ENCODE measurements around the gene CHSY1.

CHSY1 gene

GRCh38 chr15:101213147-101213546 is 38.7 kb downstream of the CHSY1 start:
- no peak overlapping the region for H2AK5ac ChIP-seq (ENCODE audit: low read length, severe bottlenecking)
- no peaks in the 10 kb centered on the region for H3K79me1 ChIP-seq (replicated peaks; ENCODE audit: low read length, poor library complexity, severe bottlenecking)
- DNase-seq, result no peak
- no peak overlapping the region for H3K27ac ChIP-seq (ENCODE audit: low read length, poor library complexity, severe bottlenecking)
- no peak overlapping the region for H3K4ac ChIP-seq (ENCODE audit: low read depth in 1 of 2, low read length in 2 of 2)
- no peak overlapping the region for H2AFZ ChIP-seq (ENCODE audit: low read depth, low read length)
- H3K18ac ChIP-seq (ENCODE audit: low read depth in 1 of 2, low read length in 2 of 2), result no peak overlapping the region
- H3K27me3 ChIP-seq (ENCODE audit: control insufficient read depth in 1 of 2, insufficient read depth in 1 of 2, low read length in 2 of 2), result no peaks in the 10 kb centered on the region
- no peaks in the 10 kb centered on the region for H3K9me3 ChIP-seq (ENCODE audit: control insufficient read depth, low read length)
- H3K23ac ChIP-seq (ENCODE audit: low read length in 2 of 2), result no peak overlapping the region
- no peak overlapping the region for H2BK5ac ChIP-seq (ENCODE audit: low read depth, low read length, poor library complexity, severe bottlenecking)
- no peak overlapping the region for H3K4me3 ChIP-seq (ENCODE audit: insufficient read depth in 1 of 2, low read depth in 1 of 2, low read length in 2 of 2)
- H2BK15ac ChIP-seq (ENCODE audit: low read depth, poor library complexity, severe bottlenecking), result no peak overlapping the region
- H2BK120ac ChIP-seq (ENCODE audit: low read depth, low read length), result no peak overlapping the region
- no peak overlapping the region for H3K9ac ChIP-seq (ENCODE audit: low read length)
- no peak overlapping the region for H4K8ac ChIP-seq (ENCODE audit: low read length)
- peaks cover 5% of the 10 kb centered on the region for H3K4me1 ChIP-seq (ENCODE audit: control insufficient read depth, insufficient read depth, low read depth, low read length)
- H2BK12ac ChIP-seq (ENCODE audit: low read length in 2 of 2), result no peak overlapping the region
- no peak overlapping the region for H3K14ac ChIP-seq (ENCODE audit: low read length in 2 of 2)
- H4K91ac ChIP-seq (ENCODE audit: low read length), result no peak overlapping the region
- H3K36me3 ChIP-seq (ENCODE audit: control insufficient read depth in 1 of 2, insufficient read depth in 2 of 2, low read depth in 1 of 2, low read length in 2 of 2), result peaks cover 6 to 33% of the 10 kb centered on the region in 2 experiments
- H3K4me2 ChIP-seq (ENCODE audit: low read length, poor library complexity, severe bottlenecking), result no peak overlapping the region
- 94% methylated on average over 2 of the region's 3 CpGs for WGBS

- Histone ChIP-seq H2BK12ac (ENCODE audit: low read length in 2 of 2) (no peak overlapping the region), H3K4me2 (ENCODE audit: low read length, poor library complexity, severe bottlenecking) (no peak overlapping the region), H3K4ac (ENCODE audit: low read depth in 1 of 2, low read length in 2 of 2) (no peak overlapping the region), H3K4me1 (ENCODE audit: control insufficient read depth, insufficient read depth, low read depth, low read length) (peaks cover 5% of the 10 kb centered on the region), H2BK120ac (ENCODE audit: low read depth, low read length) (no peak overlapping the region), H3K14ac (ENCODE audit: low read length in 2 of 2) (no peak overlapping the region), H2AK5ac (ENCODE audit: low read length, severe bottlenecking) (no peak overlapping the region), H3K27me3 (ENCODE audit: control insufficient read depth in 1 of 2, insufficient read depth in 1 of 2, low read length in 2 of 2) (no peaks in the 10 kb centered on the region), H3K18ac (ENCODE audit: low read depth in 1 of 2, low read length in 2 of 2) (no peak overlapping the region), H3K4me3 (ENCODE audit: insufficient read depth in 1 of 2, low read depth in 1 of 2, low read length in 2 of 2) (no peak overlapping the region), H2AFZ (ENCODE audit: low read depth, low read length) (no peak overlapping the region), H4K8ac (ENCODE audit: low read length) (no peak overlapping the region), H3K79me1 (replicated peaks; ENCODE audit: low read length, poor library complexity, severe bottlenecking) (no peaks in the 10 kb centered on the region), H3K9ac (ENCODE audit: low read length) (no peak overlapping the region), H4K91ac (ENCODE audit: low read length) (no peak overlapping the region), H3K23ac (ENCODE audit: low read length in 2 of 2) (no peak overlapping the region), H3K9me3 (ENCODE audit: control insufficient read depth, low read length) (no peaks in the 10 kb centered on the region), H3K36me3 (ENCODE audit: control insufficient read depth in 1 of 2, insufficient read depth in 2 of 2, low read depth in 1 of 2, low read length in 2 of 2) (peaks cover 3 to 22% of the 10 kb centered on the region in 2 experiments), H2BK15ac (ENCODE audit: low read depth, poor library complexity, severe bottlenecking) (no peak overlapping the region), H2BK5ac (ENCODE audit: low read depth, low read length, poor library complexity, severe bottlenecking) (no peak overlapping the region), H3K27ac (ENCODE audit: low read length, poor library complexity, severe bottlenecking) (no peak overlapping the region)
- DNase-seq, result no peak
- WGBS, result no CpG with 5 or more reads among the region's 4 CpGs
Measured at GRCh38 chr15:101211897-101212296, 40.0 kb downstream of the CHSY1 start.

GRCh38 chr15:101210466-101210865 is 41.4 kb downstream of the CHSY1 start:
- Histone ChIP-seq H2AK5ac (ENCODE audit: low read length, severe bottlenecking) (no peak overlapping the region), H4K8ac (ENCODE audit: low read length) (no peak overlapping the region), H2BK5ac (ENCODE audit: low read depth, low read length, poor library complexity, severe bottlenecking) (no peak overlapping the region), H3K4me2 (ENCODE audit: low read length, poor library complexity, severe bottlenecking) (no peak overlapping the region), H2BK120ac (ENCODE audit: low read depth, low read length) (no peak overlapping the region), H3K18ac (ENCODE audit: low read depth in 1 of 2, low read length in 2 of 2) (no peak overlapping the region), H3K4me3 (ENCODE audit: insufficient read depth in 1 of 2, low read depth in 1 of 2, low read length in 2 of 2) (no peak overlapping the region), H3K4me1 (ENCODE audit: control insufficient read depth, insufficient read depth, low read depth, low read length) (peaks cover 5% of the 10 kb centered on the region), H2BK12ac (ENCODE audit: low read length in 2 of 2) (no peak overlapping the region), H3K14ac (ENCODE audit: low read length in 2 of 2) (no peak overlapping the region), H3K9ac (ENCODE audit: low read length) (peak overlapping the region; percentile 60), H3K23ac (ENCODE audit: low read length in 2 of 2) (no peak overlapping the region), H3K79me1 (replicated peaks; ENCODE audit: low read length, poor library complexity, severe bottlenecking) (no peaks in the 10 kb centered on the region), H3K4ac (ENCODE audit: low read depth in 1 of 2, low read length in 2 of 2) (no peak overlapping the region), H3K27ac (ENCODE audit: low read length, poor library complexity, severe bottlenecking) (no peak overlapping the region), H3K27me3 (ENCODE audit: control insufficient read depth in 1 of 2, insufficient read depth in 1 of 2, low read length in 2 of 2) (no peaks in the 10 kb centered on the region), H2BK15ac (ENCODE audit: low read depth, poor library complexity, severe bottlenecking) (no peak overlapping the region), H3K9me3 (ENCODE audit: control insufficient read depth, low read length) (no peaks in the 10 kb centered on the region), H2AFZ (ENCODE audit: low read depth, low read length) (no peak overlapping the region), H3K36me3 (ENCODE audit: control insufficient read depth in 1 of 2, insufficient read depth in 2 of 2, low read depth in 1 of 2, low read length in 2 of 2) (peaks cover 3 to 12% of the 10 kb centered on the region in 2 experiments), H4K91ac (ENCODE audit: low read length) (no peak overlapping the region)
- DNase-seq, result no peak
- 100% methylated on average over 2 of the region's 2 CpGs for WGBS

- Histone ChIP-seq H3K79me1 (replicated peaks; ENCODE audit: low read length, poor library complexity, severe bottlenecking) (no peaks in the 10 kb centered on the region), H3K36me3 (ENCODE audit: control insufficient read depth in 1 of 2, insufficient read depth in 2 of 2, low read depth in 1 of 2, low read length in 2 of 2) (peaks cover 3 to 12% of the 10 kb centered on the region in 2 experiments), H2AFZ (ENCODE audit: low read depth, low read length) (no peak overlapping the region), H3K4me1 (ENCODE audit: control insufficient read depth, insufficient read depth, low read depth, low read length) (peaks cover 3% of the 10 kb centered on the region), H3K4me2 (ENCODE audit: low read length, poor library complexity, severe bottlenecking) (no peak overlapping the region), H2BK12ac (ENCODE audit: low read length in 2 of 2) (no peak overlapping the region), H3K9me3 (ENCODE audit: control insufficient read depth, low read length) (no peaks in the 10 kb centered on the region), H3K27me3 (ENCODE audit: control insufficient read depth in 1 of 2, insufficient read depth in 1 of 2, low read length in 2 of 2) (no peaks in the 10 kb centered on the region), H2BK120ac (ENCODE audit: low read depth, low read length) (no peak overlapping the region), H3K18ac (ENCODE audit: low read depth in 1 of 2, low read length in 2 of 2) (no peak overlapping the region), H3K23ac (ENCODE audit: low read length in 2 of 2) (no peak overlapping the region), H3K9ac (ENCODE audit: low read length) (peak overlapping the region; percentile 60), H4K8ac (ENCODE audit: low read length) (no peak overlapping the region), H3K27ac (ENCODE audit: low read length, poor library complexity, severe bottlenecking) (no peak overlapping the region), H2BK15ac (ENCODE audit: low read depth, poor library complexity, severe bottlenecking) (no peak overlapping the region), H3K14ac (ENCODE audit: low read length in 2 of 2) (no peak overlapping the region), H2AK5ac (ENCODE audit: low read length, severe bottlenecking) (no peak overlapping the region), H4K91ac (ENCODE audit: low read length) (no peak overlapping the region), H2BK5ac (ENCODE audit: low read depth, low read length, poor library complexity, severe bottlenecking) (no peak overlapping the region), H3K4me3 (ENCODE audit: insufficient read depth in 1 of 2, low read depth in 1 of 2, low read length in 2 of 2) (no peak overlapping the region), H3K4ac (ENCODE audit: low read depth in 1 of 2, low read length in 2 of 2) (no peak overlapping the region)
- no peak for DNase-seq
- no CpG with 5 or more reads among the region's 1 CpG for WGBS
Measured at GRCh38 chr15:101210058-101210457, 41.8 kb downstream of the CHSY1 start.
